ENCODE data around the gene MAD2L2.

- TF ChIP-seq CTCF (IDR thresholded peaks at IDR 0.05) (peak; percentile 85), POLR2AphosphoS5 (IDR thresholded peaks at IDR 0.05; ENCODE audit: low read depth, low read length) (no peak), REST (IDR thresholded peaks at IDR 0.05; ENCODE audit: insufficient read depth in 1 of 2, low read depth in 2 of 2, low read length in 1 of 2) (no peak), SIN3A (IDR thresholded peaks at IDR 0.05; ENCODE audit: borderline replicate concordance, insufficient read depth, low read depth, low read length) (no peak)
These were observed 30.5 kb downstream of the MAD2L2 start for GRCh38 chr1:11650331-11650991.

Measured in Panc1 (cell line).